ENCODE measurements around the gene NMUR1.

GRCh38 chr2:231479455-231479854 lies 50.8 kb downstream of the NMUR1 start:
- no peak for TF ChIP-seq CTCF (IDR thresholded peaks at IDR 0.05)
- TF ChIP-seq HDAC2 (IDR thresholded peaks at IDR 0.05): no peak
- TF ChIP-seq, protein P1, sequence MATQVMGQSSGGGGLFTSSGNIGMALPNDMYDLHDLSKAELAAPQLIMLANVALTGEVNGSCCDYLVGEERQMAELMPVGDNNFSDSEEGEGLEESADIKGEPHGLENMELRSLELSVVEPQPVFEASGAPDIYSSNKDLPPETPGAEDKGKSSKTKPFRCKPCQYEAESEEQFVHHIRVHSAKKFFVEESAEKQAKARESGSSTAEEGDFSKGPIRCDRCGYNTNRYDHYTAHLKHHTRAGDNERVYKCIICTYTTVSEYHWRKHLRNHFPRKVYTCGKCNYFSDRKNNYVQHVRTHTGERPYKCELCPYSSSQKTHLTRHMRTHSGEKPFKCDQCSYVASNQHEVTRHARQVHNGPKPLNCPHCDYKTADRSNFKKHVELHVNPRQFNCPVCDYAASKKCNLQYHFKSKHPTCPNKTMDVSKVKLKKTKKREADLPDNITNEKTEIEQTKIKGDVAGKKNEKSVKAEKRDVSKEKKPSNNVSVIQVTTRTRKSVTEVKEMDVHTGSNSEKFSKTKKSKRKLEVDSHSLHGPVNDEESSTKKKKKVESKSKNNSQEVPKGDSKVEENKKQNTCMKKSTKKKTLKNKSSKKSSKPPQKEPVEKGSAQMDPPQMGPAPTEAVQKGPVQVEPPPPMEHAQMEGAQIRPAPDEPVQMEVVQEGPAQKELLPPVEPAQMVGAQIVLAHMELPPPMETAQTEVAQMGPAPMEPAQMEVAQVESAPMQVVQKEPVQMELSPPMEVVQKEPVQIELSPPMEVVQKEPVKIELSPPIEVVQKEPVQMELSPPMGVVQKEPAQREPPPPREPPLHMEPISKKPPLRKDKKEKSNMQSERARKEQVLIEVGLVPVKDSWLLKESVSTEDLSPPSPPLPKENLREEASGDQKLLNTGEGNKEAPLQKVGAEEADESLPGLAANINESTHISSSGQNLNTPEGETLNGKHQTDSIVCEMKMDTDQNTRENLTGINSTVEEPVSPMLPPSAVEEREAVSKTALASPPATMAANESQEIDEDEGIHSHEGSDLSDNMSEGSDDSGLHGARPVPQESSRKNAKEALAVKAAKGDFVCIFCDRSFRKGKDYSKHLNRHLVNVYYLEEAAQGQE (IDR thresholded peaks at IDR 0.05): no peak
- TF ChIP-seq, protein P2, sequence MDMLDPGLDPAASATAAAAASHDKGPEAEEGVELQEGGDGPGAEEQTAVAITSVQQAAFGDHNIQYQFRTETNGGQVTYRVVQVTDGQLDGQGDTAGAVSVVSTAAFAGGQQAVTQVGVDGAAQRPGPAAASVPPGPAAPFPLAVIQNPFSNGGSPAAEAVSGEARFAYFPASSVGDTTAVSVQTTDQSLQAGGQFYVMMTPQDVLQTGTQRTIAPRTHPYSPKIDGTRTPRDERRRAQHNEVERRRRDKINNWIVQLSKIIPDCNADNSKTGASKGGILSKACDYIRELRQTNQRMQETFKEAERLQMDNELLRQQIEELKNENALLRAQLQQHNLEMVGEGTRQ (IDR thresholded peaks at IDR 0.05): no peak
- TF ChIP-seq JUN (IDR thresholded peaks at IDR 0.05): no peak
- TF ChIP-seq BHLHE40 (IDR thresholded peaks at IDR 0.05; ENCODE audit: low read depth, low read length): no peak
- no peak for TF ChIP-seq CBX2 (IDR thresholded peaks at IDR 0.05; ENCODE audit: borderline replicate concordance, low read depth)
- no peak for TF ChIP-seq RAD21 (conservative IDR thresholded peaks at IDR 0.05 in 1 of 2, IDR thresholded peaks at IDR 0.05 in 1 of 2)
- TF ChIP-seq MAFK (IDR thresholded peaks at IDR 0.05; ENCODE audit: partially characterized antibody): no peak
- no peak for TF ChIP-seq POLR2AphosphoS2 (conservative IDR thresholded peaks at IDR 0.05; ENCODE audit: low read length)
- no peak for TF ChIP-seq HOXB13 (CRISPR knock-in tag; IDR thresholded peaks at IDR 0.05; ENCODE audit: low read depth)
- TF ChIP-seq CEBPB (IDR thresholded peaks at IDR 0.05): no peak
- no peak for TF ChIP-seq NFE2L2 (conservative IDR thresholded peaks at IDR 0.05; ENCODE audit: low read length)
- TF ChIP-seq CHD2 (IDR thresholded peaks at IDR 0.05; ENCODE audit: low read length, partially characterized antibody): no peak

Measured in A549 (cell line).